SH-SY5Y (cell line): ENCODE data around the gene FAM120A.

ENCODE experiments used
- GATA2 ChIP-seq: IDR thresholded peaks from 2 replicates; pipeline ENCODE4 v1.6.1; 2011; ENCODE audit warnings: mild to moderate bottlenecking, low read depth, low read length
- GATA3 ChIP-seq: IDR thresholded peaks from 2 replicates; pipeline ENCODE4 v1.6.1; 2011; ENCODE audit warnings: low read depth, mild to moderate bottlenecking, low read length, moderate library complexity

DNA sequence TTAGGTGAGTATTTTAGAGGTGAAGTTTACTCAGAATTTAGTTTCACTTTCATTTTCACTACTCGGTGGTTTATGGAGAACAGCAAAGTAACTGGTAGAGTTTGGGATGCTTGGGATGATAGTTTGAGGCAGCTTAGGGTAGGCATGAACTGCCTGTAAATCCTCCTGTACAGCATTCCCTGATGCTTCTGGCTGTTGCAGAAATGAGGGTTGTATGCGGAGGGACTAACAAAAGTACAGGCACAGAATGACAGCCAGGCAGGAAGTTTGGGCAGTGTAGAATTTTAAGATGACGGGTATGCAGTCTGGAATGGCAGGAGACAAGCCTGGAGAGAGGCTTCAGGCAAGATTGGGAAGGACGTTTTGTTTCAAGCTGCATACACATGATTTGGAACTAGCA lies 49.9 kb downstream of the FAM120A start:
- no peak for TF ChIP-seq GATA2
- no peak for TF ChIP-seq GATA3
